ENCODE data around the gene SASH1. TPM values are rescaled to one million over a fixed set of nuclear protein-coding genes. Genes with fewer than 3 reads are reported as not detected.

SASH1 gene
- total RNA-seq, 1 experiment from 2014 or later, result 6.6 TPM

DNA sequence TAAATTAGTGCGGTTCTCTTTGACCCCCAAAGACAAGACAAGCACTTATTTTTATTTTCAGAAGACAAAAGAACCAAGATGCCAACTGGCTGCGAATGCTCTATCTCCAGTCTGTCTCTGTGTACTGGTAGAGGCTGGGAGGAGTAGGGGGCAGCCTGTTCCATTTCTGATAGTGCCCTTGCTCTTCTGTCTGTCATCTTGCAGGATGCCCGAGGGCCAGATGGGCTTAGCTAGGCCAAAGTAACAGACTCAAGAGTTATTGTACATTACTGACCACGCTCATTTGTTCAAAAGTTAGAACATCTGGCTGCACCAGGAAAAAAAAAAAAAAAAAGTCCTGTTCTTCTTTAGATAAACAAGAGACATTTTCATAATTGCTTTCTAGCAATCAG lies 206.1 kb downstream of the SASH1 start:
- Histone ChIP-seq H3K4me1 (ENCODE audit: control insufficient read depth, insufficient read depth, low read length) (no peaks in the 10 kb centered on the region), H3K27me3 (ENCODE audit: control insufficient read depth, insufficient read depth, low read length) (no peaks in the 10 kb centered on the region), H3K27ac (ENCODE audit: low read length) (no peak overlapping the region), H3K9me3 (ENCODE audit: control insufficient read depth, insufficient read depth, low read depth, low read length) (no peaks in the 10 kb centered on the region), H3K4me3 (ENCODE audit: low read depth in 2 of 2, low read length in 2 of 2) (no peak overlapping the region), H3K36me3 (ENCODE audit: control insufficient read depth, insufficient read depth, low read length) (no peaks in the 10 kb centered on the region)
- in situ Hi-C loops (cut with HindIII; ENCODE audit: low pct_unique_long_range_greater_than_20kb, low sequenced_read_pairs) (no loop called here), intact Hi-C loops (cut with micrococcal nuclease; ENCODE audit: unreplicated experiment) (no loop called here)
- no peak for ATAC-seq
- POLR2A ChIA-PET, result no interaction called here
- no peak for DNase-seq (ENCODE audit: low read depth, low spot score)
- BruUV-seq (replicated peaks), result no TSS peak
- TF ChIP-seq, protein P1, sequence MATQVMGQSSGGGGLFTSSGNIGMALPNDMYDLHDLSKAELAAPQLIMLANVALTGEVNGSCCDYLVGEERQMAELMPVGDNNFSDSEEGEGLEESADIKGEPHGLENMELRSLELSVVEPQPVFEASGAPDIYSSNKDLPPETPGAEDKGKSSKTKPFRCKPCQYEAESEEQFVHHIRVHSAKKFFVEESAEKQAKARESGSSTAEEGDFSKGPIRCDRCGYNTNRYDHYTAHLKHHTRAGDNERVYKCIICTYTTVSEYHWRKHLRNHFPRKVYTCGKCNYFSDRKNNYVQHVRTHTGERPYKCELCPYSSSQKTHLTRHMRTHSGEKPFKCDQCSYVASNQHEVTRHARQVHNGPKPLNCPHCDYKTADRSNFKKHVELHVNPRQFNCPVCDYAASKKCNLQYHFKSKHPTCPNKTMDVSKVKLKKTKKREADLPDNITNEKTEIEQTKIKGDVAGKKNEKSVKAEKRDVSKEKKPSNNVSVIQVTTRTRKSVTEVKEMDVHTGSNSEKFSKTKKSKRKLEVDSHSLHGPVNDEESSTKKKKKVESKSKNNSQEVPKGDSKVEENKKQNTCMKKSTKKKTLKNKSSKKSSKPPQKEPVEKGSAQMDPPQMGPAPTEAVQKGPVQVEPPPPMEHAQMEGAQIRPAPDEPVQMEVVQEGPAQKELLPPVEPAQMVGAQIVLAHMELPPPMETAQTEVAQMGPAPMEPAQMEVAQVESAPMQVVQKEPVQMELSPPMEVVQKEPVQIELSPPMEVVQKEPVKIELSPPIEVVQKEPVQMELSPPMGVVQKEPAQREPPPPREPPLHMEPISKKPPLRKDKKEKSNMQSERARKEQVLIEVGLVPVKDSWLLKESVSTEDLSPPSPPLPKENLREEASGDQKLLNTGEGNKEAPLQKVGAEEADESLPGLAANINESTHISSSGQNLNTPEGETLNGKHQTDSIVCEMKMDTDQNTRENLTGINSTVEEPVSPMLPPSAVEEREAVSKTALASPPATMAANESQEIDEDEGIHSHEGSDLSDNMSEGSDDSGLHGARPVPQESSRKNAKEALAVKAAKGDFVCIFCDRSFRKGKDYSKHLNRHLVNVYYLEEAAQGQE (IDR thresholded peaks at IDR 0.05; ENCODE audit: insufficient read depth in 1 of 2, low read depth in 2 of 2, low read length in 1 of 2), result no peak
- TF ChIP-seq TCF7L2 (IDR thresholded peaks at IDR 0.05; ENCODE audit: low read depth, low read length), result no peak
- TF ChIP-seq SIN3A (IDR thresholded peaks at IDR 0.05; ENCODE audit: borderline replicate concordance, insufficient read depth, low read depth, low read length), result no peak
- TF ChIP-seq, protein P2, sequence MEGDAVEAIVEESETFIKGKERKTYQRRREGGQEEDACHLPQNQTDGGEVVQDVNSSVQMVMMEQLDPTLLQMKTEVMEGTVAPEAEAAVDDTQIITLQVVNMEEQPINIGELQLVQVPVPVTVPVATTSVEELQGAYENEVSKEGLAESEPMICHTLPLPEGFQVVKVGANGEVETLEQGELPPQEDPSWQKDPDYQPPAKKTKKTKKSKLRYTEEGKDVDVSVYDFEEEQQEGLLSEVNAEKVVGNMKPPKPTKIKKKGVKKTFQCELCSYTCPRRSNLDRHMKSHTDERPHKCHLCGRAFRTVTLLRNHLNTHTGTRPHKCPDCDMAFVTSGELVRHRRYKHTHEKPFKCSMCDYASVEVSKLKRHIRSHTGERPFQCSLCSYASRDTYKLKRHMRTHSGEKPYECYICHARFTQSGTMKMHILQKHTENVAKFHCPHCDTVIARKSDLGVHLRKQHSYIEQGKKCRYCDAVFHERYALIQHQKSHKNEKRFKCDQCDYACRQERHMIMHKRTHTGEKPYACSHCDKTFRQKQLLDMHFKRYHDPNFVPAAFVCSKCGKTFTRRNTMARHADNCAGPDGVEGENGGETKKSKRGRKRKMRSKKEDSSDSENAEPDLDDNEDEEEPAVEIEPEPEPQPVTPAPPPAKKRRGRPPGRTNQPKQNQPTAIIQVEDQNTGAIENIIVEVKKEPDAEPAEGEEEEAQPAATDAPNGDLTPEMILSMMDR (IDR thresholded peaks at IDR 0.05), result no peak
- no peak for TF ChIP-seq POLR2AphosphoS5 (IDR thresholded peaks at IDR 0.05; ENCODE audit: low read depth, low read length)
- CTCF ChIA-PET, result no interaction called here

DNA sequence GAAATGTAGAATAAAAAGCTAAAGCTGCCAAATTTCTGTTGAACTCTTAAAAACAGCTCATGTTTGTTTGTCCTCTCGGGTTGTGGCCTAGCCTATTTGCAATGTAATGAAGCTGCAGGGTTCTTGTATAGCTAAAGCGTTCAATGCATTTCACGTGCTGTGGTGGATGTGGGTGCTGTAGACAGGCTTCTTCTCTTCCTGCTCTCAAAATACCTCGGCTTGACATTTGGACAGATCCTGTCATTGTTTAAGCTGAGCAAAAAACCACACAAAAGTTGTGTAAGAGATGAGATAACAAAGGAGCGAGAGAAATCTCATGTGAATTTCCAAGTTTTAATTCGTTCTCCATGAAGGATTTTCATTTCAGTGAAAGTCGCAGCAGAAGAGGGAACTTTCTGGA lies 207.9 kb downstream of the SASH1 start:
- TF ChIP-seq, protein P2 (IDR thresholded peaks at IDR 0.05), result no peak
- TF ChIP-seq, protein P1 (IDR thresholded peaks at IDR 0.05; ENCODE audit: insufficient read depth in 1 of 2, low read depth in 2 of 2, low read length in 1 of 2), result no peak
- no peak for TF ChIP-seq SIN3A (IDR thresholded peaks at IDR 0.05; ENCODE audit: borderline replicate concordance, insufficient read depth, low read depth, low read length)
- no peak for TF ChIP-seq TCF7L2 (IDR thresholded peaks at IDR 0.05; ENCODE audit: low read depth, low read length)
- no peak for TF ChIP-seq POLR2AphosphoS5 (IDR thresholded peaks at IDR 0.05; ENCODE audit: low read depth, low read length)
- Histone ChIP-seq H3K27me3 (ENCODE audit: control insufficient read depth, insufficient read depth, low read length) (no peaks in the 10 kb centered on the region), H3K9me3 (ENCODE audit: control insufficient read depth, insufficient read depth, low read depth, low read length) (no peaks in the 10 kb centered on the region), H3K36me3 (ENCODE audit: control insufficient read depth, insufficient read depth, low read length) (no peaks in the 10 kb centered on the region), H3K4me1 (ENCODE audit: control insufficient read depth, insufficient read depth, low read length) (no peaks in the 10 kb centered on the region), H3K4me3 (ENCODE audit: low read depth in 2 of 2, low read length in 2 of 2) (no peak overlapping the region), H3K27ac (ENCODE audit: low read length) (no peak overlapping the region)
- DNase-seq (ENCODE audit: low read depth, low spot score) (no peak), ATAC-seq (no peak)
- ChIA-PET POLR2A (no interaction called here), CTCF (no interaction called here)
- BruUV-seq (replicated peaks), result no TSS peak
- intact Hi-C loops (cut with micrococcal nuclease; ENCODE audit: unreplicated experiment), result no loop called here
- in situ Hi-C loops (cut with HindIII; ENCODE audit: low pct_unique_long_range_greater_than_20kb, low sequenced_read_pairs), result no loop called here
